CD8-positive, alpha-beta memory T cell (primary cell): ENCODE data around the gene PCDHGA2. TPM values are rescaled to one million over a fixed set of nuclear protein-coding genes. Genes with fewer than 3 reads are reported as not detected.
A peak's percentile ranks its signal among the peaks of the same experiment; 100 is the strongest.
"Not testable (repeated sequence)": the region's sequence is repeated elsewhere in the genome, so short reads cannot be mapped to it uniquely, and the experiment has no call there.

Experiments used
- CTCF ChIA-PET: fragments of 350-600 bp; sonication (Branson Sonifier 250); formaldehyde crosslinking; loops from one replicate; lab custom pipeline; 2021; ENCODE audit warnings: antibody characterized with exemption; lab: Charles Lee
- POLR2A ChIA-PET: fragments of 350-600 bp; sonication (Branson Sonifier 250); formaldehyde crosslinking; loops from one replicate; lab custom pipeline; 2021; ENCODE audit warnings: antibody characterized with exemption; lab: Charles Lee
- DNase-seq, 5 donors: peaks; one replicate each; pipeline versions ENCODE4 v3.0.0 to v3.0.0-alpha.2; 2020 to 2022; ENCODE audit warnings: mixed read lengths in 1 of 5
- H3K27ac ChIP-seq: one replicate; pipeline ENCODE4 v1.7.0; 2013; ENCODE audit warnings: low read depth, mild to moderate bottlenecking, low read length, moderate library complexity
- H3K27me3 ChIP-seq: 2 replicates; pipeline ENCODE4 v1.7.0; 2013; ENCODE audit warnings: low read length, mild to moderate bottlenecking; ENCODE audit not compliant: insufficient read depth, poor library complexity, severe bottlenecking
- H3K36me3 ChIP-seq: 2 replicates; pipeline ENCODE4 v1.7.0; 2013; ENCODE audit warnings: mild to moderate bottlenecking, low read length, moderate library complexity; ENCODE audit not compliant: insufficient read depth
- H3K4me1 ChIP-seq: 2 replicates; pipeline ENCODE4 v1.7.0; 2013; ENCODE audit warnings: mild to moderate bottlenecking, low read length, moderate library complexity; ENCODE audit not compliant: insufficient read depth
- H3K4me3 ChIP-seq: 2 replicates; pipeline ENCODE4 v1.7.0; 2013; ENCODE audit warnings: mild to moderate bottlenecking, low read length
- H3K9me3 ChIP-seq: 2 replicates; pipeline ENCODE4 v1.7.0; 2013; ENCODE audit warnings: mild to moderate bottlenecking, low read length
- H3K27ac Mint-ChIP-seq, 8 donors: one replicate each; pipeline ENCODE4 v1.8.0; 2020 to 2021; ENCODE audit warnings: mixed read lengths in 8 of 8, mild to moderate bottlenecking in 6 of 8, inconsistent platforms in 3 of 8, moderate library complexity in 3 of 8
- H3K27me3 Mint-ChIP-seq, 2 donors: one replicate each; pipeline ENCODE4 v1.8.0; 2020 to 2021; ENCODE audit warnings: mixed read lengths in 2 of 2, mild to moderate bottlenecking in 1 of 2, moderate library complexity in 1 of 2
- H3K36me3 Mint-ChIP-seq, 3 donors: one replicate each; pipeline ENCODE4 v1.8.0; 2020 to 2021; ENCODE audit warnings: mixed read lengths in 3 of 3, inconsistent platforms in 1 of 3, mild to moderate bottlenecking in 1 of 3
- H3K4me1 Mint-ChIP-seq, 3 donors: one replicate each; pipeline ENCODE4 v1.8.0; 2020 to 2021; ENCODE audit warnings: mixed read lengths in 3 of 3, inconsistent platforms in 1 of 3, mild to moderate bottlenecking in 1 of 3
- H3K4me3 Mint-ChIP-seq, 7 donors: one replicate each; pipeline ENCODE4 v1.8.0; 2020 to 2021; ENCODE audit warnings: mixed read lengths in 7 of 7, mild to moderate bottlenecking in 6 of 7, moderate library complexity in 4 of 7, inconsistent platforms in 2 of 7
- H3K9me3 Mint-ChIP-seq, 5 donors: one replicate each; pipeline ENCODE4 v1.8.0; 2020 to 2022; ENCODE audit warnings: mixed read lengths in 5 of 5, mild to moderate bottlenecking in 3 of 5, moderate library complexity in 2 of 5, inconsistent platforms in 1 of 5
- polyA plus RNA-seq: library from polyadenylated mRNA; unstranded; fragments of 300-500 nt; fragmentation: Illumina TruSeq; gene quantifications from one replicate; pipeline ENCODE4 v1.2.3, GENCODE V29; 2021
- total RNA-seq, 2 experiments: library from RNA; stranded (reverse); gene quantifications; one replicate each; pipeline ENCODE4 v1.2.3, GENCODE V29; 2021

Gene PCDHGA2
- total and polyA plus RNA-seq, 3 experiments from 2014 or later: 0.07 TPM; not detected in 2

DNA sequence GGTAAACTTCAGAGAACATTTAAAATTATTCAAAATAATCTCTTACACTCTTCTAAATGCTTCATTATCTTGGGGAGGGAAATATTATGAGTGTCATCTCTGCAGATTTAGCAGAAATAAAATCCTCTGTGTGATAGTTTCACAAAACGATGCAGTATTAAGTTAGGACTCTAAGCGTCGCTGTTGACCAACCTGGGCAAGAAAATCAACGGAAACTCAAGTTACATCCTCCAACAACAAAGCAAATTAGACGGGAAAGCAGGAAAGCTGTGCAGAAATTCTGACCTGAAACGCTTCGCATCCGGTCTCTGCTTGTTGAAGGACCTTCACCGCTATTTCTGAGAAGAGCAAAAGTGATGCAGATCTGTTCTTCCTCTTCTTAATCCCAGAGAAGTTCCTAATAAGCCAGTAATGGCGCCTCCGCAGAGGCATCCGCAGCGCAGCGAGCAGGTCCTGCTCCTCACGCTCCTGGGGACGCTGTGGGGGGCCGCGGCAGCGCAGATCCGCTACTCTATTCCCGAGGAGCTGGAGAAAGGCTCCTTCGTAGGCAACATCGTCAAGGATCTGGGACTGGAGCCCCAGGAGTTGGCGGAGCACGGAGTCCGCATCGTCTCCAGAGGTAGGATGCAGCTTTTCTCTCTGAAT is 35.2 kb downstream of the PCDHGA2 start, which contains the start of gene PCDHGA6:
PCDHGA6 (plus strand) TSS at position 219 of the 645 bp plus-strand sequence; CDS start at position 412, 193 bp downstream.
- Mint-ChIP-seq H3K36me3 (peaks cover 2 to 12% (median 3%) of the 10 kb centered on the region in 3 donors), H3K4me3 (peak within 1 kb of the TSS in 4 of 7 donors; percentile 5 to 55 (median 46)), H3K27me3 (peaks cover 51 to 75% of the 10 kb centered on the region in 2 donors), H3K27ac (no peak within 1 kb of the TSS), H3K9me3 (peaks cover 26 to 76% (median 51%) of the 10 kb centered on the region in 5 donors), H3K4me1 (peaks cover 5 to 9% (median 7%) of the 10 kb centered on the region in 3 donors)
- Histone ChIP-seq H3K27me3 (peaks cover 20% of the 10 kb centered on the region), H3K4me3 (no peak within 1 kb of the TSS), H3K36me3 (no peaks in the 10 kb centered on the region), H3K27ac (no peak within 1 kb of the TSS), H3K4me1 (no peaks in the 10 kb centered on the region), H3K9me3 (peaks cover 6% of the 10 kb centered on the region)
- POLR2A ChIA-PET: no interaction called here
- no peak for DNase-seq
- CTCF ChIA-PET: interaction anchor here (0.7 kb wide), 1 partner anchor 150 kb away, joined by 3 read pairs; no protein-coding TSS in a partner anchor

DNA sequence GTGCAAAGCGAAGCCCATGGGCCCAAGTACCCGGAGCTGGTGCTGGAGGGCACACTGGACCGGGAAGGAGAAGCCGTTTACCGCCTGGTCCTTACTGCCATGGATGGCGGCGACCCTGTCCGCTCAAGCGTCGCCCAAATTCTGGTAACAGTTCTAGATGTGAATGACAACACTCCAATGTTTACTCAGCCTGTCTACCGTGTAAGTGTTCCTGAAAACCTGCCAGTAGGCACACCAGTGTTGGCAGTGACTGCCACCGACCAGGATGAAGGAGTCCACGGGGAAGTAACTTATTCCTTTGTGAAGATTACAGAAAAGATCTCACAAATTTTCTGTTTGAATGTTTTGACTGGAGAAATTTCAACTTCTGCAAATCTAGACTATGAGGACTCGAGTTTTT is 36.1 kb downstream of the PCDHGA2 start:
- H3K36me3 Mint-ChIP-seq: peaks cover 2 to 12% (median 3%) of the 10 kb centered on the region in 3 donors
- no peak for DNase-seq
- Histone ChIP-seq H3K36me3 (no peaks in the 10 kb centered on the region), H3K27ac (no peak overlapping the region), H3K27me3 (peaks cover 20% of the 10 kb centered on the region), H3K9me3 (peaks cover 6% of the 10 kb centered on the region), H3K4me3 (no peak overlapping the region), H3K4me1 (no peaks in the 10 kb centered on the region)
- H3K9me3 Mint-ChIP-seq: peaks cover 23 to 80% (median 52%) of the 10 kb centered on the region in 5 donors
- CTCF ChIA-PET: interaction anchor here (1.3 kb wide), 1 partner anchor 19 kb away, joined by 4 read pairs; the partner anchor contains the start of gene PCDHGA4
- H3K4me1 Mint-ChIP-seq: peaks cover 5 to 9% (median 7%) of the 10 kb centered on the region in 3 donors
- no peak overlapping the region for H3K27ac Mint-ChIP-seq
- H3K4me3 Mint-ChIP-seq: no peak overlapping the region
- peaks cover 47 to 69% of the 10 kb centered on the region in 2 donors for H3K27me3 Mint-ChIP-seq
- POLR2A ChIA-PET: no interaction called here

DNA sequence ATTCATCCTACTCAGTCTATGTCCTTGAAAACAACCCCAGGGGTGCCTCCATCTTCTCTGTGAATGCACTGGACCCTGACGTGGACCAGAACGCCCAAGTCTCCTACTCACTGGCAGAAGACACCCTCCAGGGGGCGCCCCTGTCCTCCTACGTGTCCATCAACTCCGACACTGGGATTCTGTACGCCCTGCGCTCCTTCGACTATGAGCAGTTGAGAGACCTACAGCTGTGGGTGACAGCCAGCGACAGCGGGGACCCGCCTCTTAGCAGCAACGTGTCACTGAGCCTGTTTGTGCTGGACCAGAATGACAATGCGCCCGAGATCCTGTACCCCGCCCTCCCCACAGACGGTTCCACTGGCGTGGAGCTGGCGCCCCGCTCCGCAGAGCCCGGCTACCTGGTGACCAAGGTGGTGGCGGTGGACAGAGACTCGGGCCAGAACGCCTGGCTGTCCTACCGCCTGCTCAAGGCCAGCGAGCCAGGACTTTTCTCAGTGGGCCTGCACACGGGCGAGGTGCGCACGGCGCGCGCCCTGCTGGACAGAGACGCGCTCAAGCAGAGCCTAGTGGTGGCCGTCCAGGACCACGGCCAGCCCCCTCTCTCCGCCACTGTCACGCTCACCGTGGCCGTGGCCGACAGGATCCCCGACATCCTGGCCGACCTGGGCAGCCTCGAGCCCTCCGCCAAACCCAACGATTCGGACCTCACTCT is 37.0 kb downstream of the PCDHGA2 start:
- H3K9me3 ChIP-seq, POLR2A ChIA-PET, H3K4me3 ChIP-seq, H3K4me1 Mint-ChIP-seq, DNase-seq, H3K4me3 Mint-ChIP-seq, H3K27ac ChIP-seq, H3K4me1 ChIP-seq, H3K36me3 ChIP-seq, H3K27ac Mint-ChIP-seq, H3K36me3 Mint-ChIP-seq: not testable (repeated sequence)
- H3K9me3 Mint-ChIP-seq: peaks cover 27 to 79% (median 45%) of the 10 kb centered on the region in 5 donors
- H3K27me3 ChIP-seq: peaks cover 20% of the 10 kb centered on the region
- CTCF ChIA-PET: interaction anchor here (1.3 kb wide), 1 partner anchor 20 kb away, joined by 4 read pairs; the partner anchor contains the start of gene PCDHGA4
- H3K27me3 Mint-ChIP-seq: peaks cover 49 to 67% of the 10 kb centered on the region in 2 donors

DNA sequence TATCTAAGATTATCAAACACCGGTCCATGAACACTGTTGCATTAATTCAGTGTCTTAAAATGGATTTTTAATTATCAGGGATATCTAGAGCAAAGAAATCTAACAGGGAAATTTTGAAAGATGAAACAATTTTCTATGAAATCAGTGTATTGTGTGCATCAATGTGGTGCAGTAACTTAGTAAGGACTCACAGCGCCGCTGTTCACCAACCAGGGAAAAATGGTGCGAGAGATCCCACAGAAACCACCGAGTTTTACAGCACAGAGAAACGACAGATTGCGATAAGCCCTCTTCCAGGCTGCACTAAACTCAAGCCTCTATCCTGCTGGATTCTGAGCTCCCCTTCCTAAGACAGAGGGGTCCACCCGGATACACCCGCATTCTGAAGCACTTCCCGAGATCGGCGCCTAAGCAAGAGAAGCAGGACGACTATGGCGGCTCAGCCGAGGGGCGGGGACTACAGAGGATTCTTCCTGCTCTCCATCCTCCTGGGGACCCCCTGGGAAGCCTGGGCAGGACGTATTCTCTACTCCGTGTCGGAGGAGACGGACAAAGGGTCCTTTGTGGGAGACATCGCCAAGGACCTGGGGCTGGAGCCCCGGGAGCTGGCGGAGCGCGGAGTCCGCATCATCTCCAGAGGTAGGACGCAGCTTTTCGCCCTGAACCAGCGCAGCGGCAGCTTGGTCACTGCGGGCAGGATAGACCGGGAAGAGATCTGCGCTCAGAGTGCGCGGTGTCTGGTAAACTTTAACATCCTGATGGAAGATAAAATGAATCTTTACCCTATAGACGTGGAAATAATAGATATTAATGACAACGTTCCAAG is 44.1 kb downstream of the PCDHGA2 start, which contains the start of gene PCDHGA7:
PCDHGA7 (plus strand) TSS at position 274 of the 826 bp plus-strand sequence; CDS start at position 432, 158 bp downstream.
- Histone ChIP-seq H3K27ac (no peak within 1 kb of the TSS), H3K9me3 (no peaks in the 10 kb centered on the region), H3K36me3 (no peaks in the 10 kb centered on the region), H3K27me3 (peaks cover 11% of the 10 kb centered on the region), H3K4me3 (peak within 1 kb of the TSS; percentile 29), H3K4me1 (no peaks in the 10 kb centered on the region)
- peaks cover 22 to 80% (median 55%) of the 10 kb centered on the region in 5 donors for H3K9me3 Mint-ChIP-seq
- POLR2A ChIA-PET: no interaction called here
- H3K27me3 Mint-ChIP-seq: peaks cover 57 to 71% of the 10 kb centered on the region in 2 donors
- H3K36me3 Mint-ChIP-seq: peaks cover 2 to 3% (median 3%) of the 10 kb centered on the region in 3 donors
- DNase-seq: no peak
- peak within 1 kb of the TSS in 5 of 7 donors; percentile 17 to 67 (median 53) for H3K4me3 Mint-ChIP-seq
- CTCF ChIA-PET: no interaction called here
- peak within 1 kb of the TSS in 1 of 8 donors; percentile 28 for H3K27ac Mint-ChIP-seq
- no peaks in the 10 kb centered on the region for H3K4me1 Mint-ChIP-seq

DNA sequence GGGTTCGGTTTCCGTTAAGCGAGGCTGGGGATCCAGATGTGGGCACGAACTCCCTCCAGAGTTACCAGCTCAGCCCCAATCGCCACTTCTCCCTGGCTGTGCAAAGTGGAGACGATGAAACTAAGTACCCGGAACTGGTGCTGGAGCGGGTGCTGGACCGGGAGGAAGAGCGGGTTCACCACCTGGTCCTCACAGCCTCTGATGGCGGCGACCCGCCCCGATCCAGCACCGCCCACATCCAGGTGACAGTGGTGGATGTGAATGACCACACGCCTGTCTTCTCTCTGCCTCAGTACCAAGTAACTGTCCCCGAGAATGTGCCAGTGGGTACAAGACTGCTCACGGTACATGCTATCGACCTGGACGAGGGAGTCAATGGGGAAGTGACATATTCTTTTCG is 44.8 kb downstream of the PCDHGA2 start:
- peaks cover 60 to 73% of the 10 kb centered on the region in 2 donors for H3K27me3 Mint-ChIP-seq
- POLR2A ChIA-PET: no interaction called here
- H3K9me3 ChIP-seq: no peaks in the 10 kb centered on the region

DNA sequence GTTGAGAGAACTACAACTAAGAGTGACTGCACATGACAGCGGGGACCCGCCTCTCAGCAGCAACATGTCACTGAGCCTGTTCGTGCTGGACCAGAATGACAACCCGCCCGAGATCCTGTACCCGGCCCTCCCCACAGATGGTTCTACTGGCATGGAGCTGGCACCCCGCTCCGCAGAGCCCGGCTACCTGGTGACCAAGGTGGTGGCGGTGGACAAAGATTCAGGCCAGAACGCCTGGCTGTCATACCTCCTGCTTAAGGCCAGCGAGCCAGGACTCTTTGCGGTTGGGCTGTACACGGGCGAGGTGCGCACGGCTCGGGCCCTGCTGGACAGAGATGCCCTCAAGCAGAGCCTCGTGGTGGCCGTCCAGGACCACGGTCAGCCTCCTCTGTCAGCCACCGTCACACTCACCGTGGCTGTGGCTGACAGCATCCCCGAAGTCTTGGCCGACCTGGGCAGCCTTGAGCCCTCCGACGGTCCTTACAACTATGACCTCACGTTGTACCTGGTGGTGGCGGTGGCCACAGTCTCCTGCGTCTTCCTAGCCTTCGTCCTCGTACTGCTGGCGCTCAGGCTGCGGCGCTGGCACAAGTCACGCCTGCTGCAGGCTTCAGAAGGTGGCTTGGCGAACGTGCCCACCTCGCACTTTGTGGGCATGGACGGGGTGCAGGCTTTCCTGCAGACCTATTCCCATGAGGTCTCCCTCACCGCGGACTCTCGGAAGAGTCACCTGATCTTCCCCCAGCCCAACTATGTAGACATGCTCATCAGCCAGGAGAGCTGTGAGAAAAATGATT is 46.1 kb downstream of the PCDHGA2 start:
- Histone ChIP-seq H3K9me3 (no peaks in the 10 kb centered on the region), H3K27me3 (peaks cover 11% of the 10 kb centered on the region), H3K4me1 (no peaks in the 10 kb centered on the region), H3K27ac (no peak overlapping the region), H3K4me3 (no peak overlapping the region), H3K36me3 (no peaks in the 10 kb centered on the region)
- Mint-ChIP-seq H3K27ac (no peak overlapping the region), H3K9me3 (peaks cover 27 to 73% (median 60%) of the 10 kb centered on the region in 5 donors), H3K4me1 (no peaks in the 10 kb centered on the region), H3K4me3 (no peak overlapping the region), H3K36me3 (peaks cover 2 to 8% (median 3%) of the 10 kb centered on the region in 3 donors), H3K27me3 (peaks cover 66 to 76% of the 10 kb centered on the region in 2 donors)
- ChIA-PET POLR2A (no interaction called here), CTCF (no interaction called here)
- no peak for DNase-seq

More for the DNA sequence above, 44.8 kb downstream of the PCDHGA2 start:
- H3K27ac ChIP-seq: no peak overlapping the region
- no peaks in the 10 kb centered on the region for H3K36me3 ChIP-seq
- CTCF ChIA-PET: no interaction called here
- peaks cover 24 to 77% (median 56%) of the 10 kb centered on the region in 5 donors for H3K9me3 Mint-ChIP-seq
- no peaks in the 10 kb centered on the region for H3K4me1 ChIP-seq
- peaks cover 11% of the 10 kb centered on the region for H3K27me3 ChIP-seq
- H3K4me3 ChIP-seq: no peak overlapping the region
- no peak overlapping the region for H3K27ac Mint-ChIP-seq
- DNase-seq: no peak
- H3K4me3 Mint-ChIP-seq: no peak overlapping the region
- peaks cover 2 to 3% (median 3%) of the 10 kb centered on the region in 3 donors for H3K36me3 Mint-ChIP-seq
- no peaks in the 10 kb centered on the region for H3K4me1 Mint-ChIP-seq
